Measurements from ENCODE around the gene PI4KA.

Gene PI4KA

DNA sequence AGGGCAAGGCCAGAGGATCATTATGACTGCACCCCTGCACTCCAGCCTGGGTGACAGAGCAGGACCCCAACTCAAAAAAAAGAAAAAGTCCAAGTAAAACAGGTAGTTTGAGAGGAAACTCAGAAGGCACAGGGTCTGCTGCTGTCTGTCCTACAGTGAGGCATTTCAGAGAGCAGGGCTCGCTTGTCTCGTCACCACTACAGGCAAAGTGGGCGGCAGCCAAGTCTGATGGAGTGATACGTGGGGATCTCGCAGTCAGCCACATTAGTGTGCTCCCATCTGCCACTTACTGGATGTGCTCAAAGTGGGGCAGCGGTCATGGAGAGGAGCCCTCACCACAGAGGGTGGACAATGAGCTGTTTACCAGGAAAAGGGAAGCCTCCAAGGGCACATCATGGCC, 42.1 kb downstream of the PI4KA start:
- Histone ChIP-seq H3K27ac (replicated peaks) (no peak overlapping the region), H3K4me3 (replicated peaks; ENCODE audit: insufficient read depth, low read length) (no peak overlapping the region), H3K27me3 (ENCODE audit: insufficient read depth, poor library complexity, severe bottlenecking) (no peaks in the 10 kb centered on the region)
- TF ChIP-seq SPI1 (IDR thresholded peaks at IDR 0.05; ENCODE audit: borderline replicate concordance, low read depth): no peak
- TF ChIP-seq GABPA (IDR thresholded peaks at IDR 0.05; ENCODE audit: low read depth): no peak
- no peak for TF ChIP-seq POLR2AphosphoS5 (IDR thresholded peaks at IDR 0.05; ENCODE audit: low read depth)
- TF ChIP-seq, protein P1, sequence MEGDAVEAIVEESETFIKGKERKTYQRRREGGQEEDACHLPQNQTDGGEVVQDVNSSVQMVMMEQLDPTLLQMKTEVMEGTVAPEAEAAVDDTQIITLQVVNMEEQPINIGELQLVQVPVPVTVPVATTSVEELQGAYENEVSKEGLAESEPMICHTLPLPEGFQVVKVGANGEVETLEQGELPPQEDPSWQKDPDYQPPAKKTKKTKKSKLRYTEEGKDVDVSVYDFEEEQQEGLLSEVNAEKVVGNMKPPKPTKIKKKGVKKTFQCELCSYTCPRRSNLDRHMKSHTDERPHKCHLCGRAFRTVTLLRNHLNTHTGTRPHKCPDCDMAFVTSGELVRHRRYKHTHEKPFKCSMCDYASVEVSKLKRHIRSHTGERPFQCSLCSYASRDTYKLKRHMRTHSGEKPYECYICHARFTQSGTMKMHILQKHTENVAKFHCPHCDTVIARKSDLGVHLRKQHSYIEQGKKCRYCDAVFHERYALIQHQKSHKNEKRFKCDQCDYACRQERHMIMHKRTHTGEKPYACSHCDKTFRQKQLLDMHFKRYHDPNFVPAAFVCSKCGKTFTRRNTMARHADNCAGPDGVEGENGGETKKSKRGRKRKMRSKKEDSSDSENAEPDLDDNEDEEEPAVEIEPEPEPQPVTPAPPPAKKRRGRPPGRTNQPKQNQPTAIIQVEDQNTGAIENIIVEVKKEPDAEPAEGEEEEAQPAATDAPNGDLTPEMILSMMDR (IDR thresholded peaks at IDR 0.05; ENCODE audit: insufficient read depth, low read length): no peak
- TF ChIP-seq, protein P2, sequence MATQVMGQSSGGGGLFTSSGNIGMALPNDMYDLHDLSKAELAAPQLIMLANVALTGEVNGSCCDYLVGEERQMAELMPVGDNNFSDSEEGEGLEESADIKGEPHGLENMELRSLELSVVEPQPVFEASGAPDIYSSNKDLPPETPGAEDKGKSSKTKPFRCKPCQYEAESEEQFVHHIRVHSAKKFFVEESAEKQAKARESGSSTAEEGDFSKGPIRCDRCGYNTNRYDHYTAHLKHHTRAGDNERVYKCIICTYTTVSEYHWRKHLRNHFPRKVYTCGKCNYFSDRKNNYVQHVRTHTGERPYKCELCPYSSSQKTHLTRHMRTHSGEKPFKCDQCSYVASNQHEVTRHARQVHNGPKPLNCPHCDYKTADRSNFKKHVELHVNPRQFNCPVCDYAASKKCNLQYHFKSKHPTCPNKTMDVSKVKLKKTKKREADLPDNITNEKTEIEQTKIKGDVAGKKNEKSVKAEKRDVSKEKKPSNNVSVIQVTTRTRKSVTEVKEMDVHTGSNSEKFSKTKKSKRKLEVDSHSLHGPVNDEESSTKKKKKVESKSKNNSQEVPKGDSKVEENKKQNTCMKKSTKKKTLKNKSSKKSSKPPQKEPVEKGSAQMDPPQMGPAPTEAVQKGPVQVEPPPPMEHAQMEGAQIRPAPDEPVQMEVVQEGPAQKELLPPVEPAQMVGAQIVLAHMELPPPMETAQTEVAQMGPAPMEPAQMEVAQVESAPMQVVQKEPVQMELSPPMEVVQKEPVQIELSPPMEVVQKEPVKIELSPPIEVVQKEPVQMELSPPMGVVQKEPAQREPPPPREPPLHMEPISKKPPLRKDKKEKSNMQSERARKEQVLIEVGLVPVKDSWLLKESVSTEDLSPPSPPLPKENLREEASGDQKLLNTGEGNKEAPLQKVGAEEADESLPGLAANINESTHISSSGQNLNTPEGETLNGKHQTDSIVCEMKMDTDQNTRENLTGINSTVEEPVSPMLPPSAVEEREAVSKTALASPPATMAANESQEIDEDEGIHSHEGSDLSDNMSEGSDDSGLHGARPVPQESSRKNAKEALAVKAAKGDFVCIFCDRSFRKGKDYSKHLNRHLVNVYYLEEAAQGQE (IDR thresholded peaks at IDR 0.05; ENCODE audit: insufficient replicate concordance, low read depth): no peak
- no peak for DNase-seq (ENCODE audit: low read depth in 1 of 2, low spot score in 1 of 2)

DNA sequence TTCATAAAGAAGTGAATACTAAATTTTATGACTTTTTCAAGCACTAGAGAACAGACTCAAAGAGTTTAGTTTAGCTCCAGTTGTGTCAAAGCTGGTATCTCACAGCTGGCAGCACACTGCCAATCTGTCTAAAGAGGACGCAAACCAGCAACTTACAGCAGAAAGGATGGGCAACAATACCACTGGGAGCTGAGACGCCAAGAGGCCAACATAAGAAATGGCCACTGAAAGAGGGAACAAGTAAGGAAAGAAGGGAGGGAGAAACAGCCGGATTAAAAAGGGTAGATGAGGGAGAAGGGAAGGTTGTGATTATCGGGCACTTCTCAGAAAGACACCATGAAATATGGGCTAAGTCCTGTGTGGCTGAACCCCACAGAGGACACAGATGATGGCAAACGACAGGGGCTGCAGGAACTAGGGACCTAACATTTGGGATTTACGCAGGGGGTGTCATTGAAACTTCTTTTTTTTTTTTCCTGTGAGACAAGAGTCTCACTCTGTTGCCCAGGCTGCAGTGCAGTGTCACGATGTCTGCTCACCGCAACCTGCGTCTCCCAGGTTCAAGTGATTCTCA, 43.0 kb downstream of the PI4KA start:
- no peak for TF ChIP-seq POLR2AphosphoS5 (IDR thresholded peaks at IDR 0.05; ENCODE audit: low read depth)
- TF ChIP-seq, protein P1 (IDR thresholded peaks at IDR 0.05; ENCODE audit: insufficient read depth, low read length): no peak
- TF ChIP-seq GABPA (IDR thresholded peaks at IDR 0.05; ENCODE audit: low read depth): no peak
- TF ChIP-seq SPI1 (IDR thresholded peaks at IDR 0.05; ENCODE audit: borderline replicate concordance, low read depth): no peak
- TF ChIP-seq, protein P2 (IDR thresholded peaks at IDR 0.05; ENCODE audit: insufficient replicate concordance, low read depth): no peak
- DNase-seq (ENCODE audit: low read depth in 1 of 2, low spot score in 1 of 2): no peak
- H3K27ac ChIP-seq (replicated peaks): no peak overlapping the region
- H3K4me3 ChIP-seq (replicated peaks; ENCODE audit: insufficient read depth, low read length): no peak overlapping the region
- H3K27me3 ChIP-seq (ENCODE audit: insufficient read depth, poor library complexity, severe bottlenecking): no peaks in the 10 kb centered on the region

DNA sequence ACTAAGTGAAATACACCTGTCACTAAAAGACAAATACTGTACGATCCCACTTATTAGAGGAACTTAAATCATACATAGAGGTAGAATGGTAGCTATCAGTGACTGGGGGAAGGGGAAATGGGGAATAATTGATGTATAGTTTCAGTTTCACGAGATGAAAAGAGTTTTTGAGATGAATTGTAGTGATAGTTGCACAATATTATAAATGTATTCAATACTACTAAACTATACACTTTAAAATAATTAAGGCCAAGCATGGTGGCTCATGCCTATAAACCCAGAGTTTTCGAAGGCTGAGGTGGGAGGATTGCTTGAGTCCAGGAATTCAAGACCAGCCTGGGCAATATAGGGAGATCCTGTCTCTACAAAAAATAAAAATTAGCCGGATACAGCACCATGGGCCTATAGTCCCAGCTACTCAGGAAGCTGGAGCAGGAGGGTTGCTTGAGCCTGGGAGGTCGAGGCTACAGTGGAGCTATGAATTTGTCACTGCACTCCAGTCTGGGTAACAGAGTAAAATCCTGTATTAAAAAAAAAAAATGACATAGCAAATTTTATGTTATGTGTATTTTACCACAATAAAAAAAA, 44.3 kb downstream of the PI4KA start:
- H3K4me3 ChIP-seq (replicated peaks; ENCODE audit: insufficient read depth, low read length): no peak overlapping the region
- no peaks in the 10 kb centered on the region for H3K27me3 ChIP-seq (ENCODE audit: insufficient read depth, poor library complexity, severe bottlenecking)
- TF ChIP-seq, protein P2 (IDR thresholded peaks at IDR 0.05; ENCODE audit: insufficient replicate concordance, low read depth): no peak
- no peak for TF ChIP-seq GABPA (IDR thresholded peaks at IDR 0.05; ENCODE audit: low read depth)
- TF ChIP-seq, protein P1 (IDR thresholded peaks at IDR 0.05; ENCODE audit: insufficient read depth, low read length): no peak
- TF ChIP-seq POLR2AphosphoS5 (IDR thresholded peaks at IDR 0.05; ENCODE audit: low read depth): no peak
- no peak for TF ChIP-seq SPI1 (IDR thresholded peaks at IDR 0.05; ENCODE audit: borderline replicate concordance, low read depth)
- H3K27ac ChIP-seq (replicated peaks): no peak overlapping the region
- DNase-seq (ENCODE audit: low read depth in 1 of 2, low spot score in 1 of 2): no peak

All from HL-60 (cell line).